Hematopoietic multipotent progenitor cell treated with erythropoietin and hydrocortisone succinate and interleukin-3 and kit ligand, for 15 days (in vitro differentiated cells): ENCODE measurements around the gene AKT3.

ENCODE experiments used
- DNase-seq: peaks from one replicate; pipeline ENCODE4 v3.0.0-alpha.2; 2015; ENCODE audit warnings: low spot score

Gene AKT3

GRCh38 chr1:243553090-243553489 lies 297.0 kb downstream of the AKT3 start:
- DNase-seq: no peak

- no peak for DNase-seq
Measured at GRCh38 chr1:243550276-243550675, 299.8 kb downstream of the AKT3 start.

- DNase-seq: no peak
Measured at GRCh38 chr1:243549791-243550190, 300.3 kb downstream of the AKT3 start.

GRCh38 chr1:243549108-243549507 lies 300.9 kb downstream of the AKT3 start:
- no peak for DNase-seq

GRCh38 chr1:243548516-243548915 lies 301.5 kb downstream of the AKT3 start:
- DNase-seq: no peak

- DNase-seq: no peak
Measured at GRCh38 chr1:243547891-243548290, 302.2 kb downstream of the AKT3 start.

- no peak for DNase-seq
Measured at GRCh38 chr1:243546457-243546856, 303.6 kb downstream of the AKT3 start.

- DNase-seq: no peak
Measured at GRCh38 chr1:243543501-243543900, 306.5 kb downstream of the AKT3 start.

GRCh38 chr1:243542739-243543415 lies 307.2 kb downstream of the AKT3 start:
- DNase-seq: no peak

- no peak for DNase-seq
Measured at GRCh38 chr1:243539636-243540035, 310.4 kb downstream of the AKT3 start.

GRCh38 chr1:243535014-243535413 lies 315.0 kb downstream of the AKT3 start:
- no peak for DNase-seq

- no peak for DNase-seq
Measured at GRCh38 chr1:243529512-243529911, 320.5 kb downstream of the AKT3 start.

GRCh38 chr1:243528459-243529121 lies 321.5 kb downstream of the AKT3 start:
- no peak for DNase-seq

- no peak for DNase-seq
Measured at GRCh38 chr1:243526180-243526579, 323.9 kb downstream of the AKT3 start.

- DNase-seq: no peak
Measured at GRCh38 chr1:243525085-243525487, 325.0 kb downstream of the AKT3 start.

- DNase-seq: no peak
Measured at GRCh38 chr1:243523766-243524165, 326.3 kb downstream of the AKT3 start.

GRCh38 chr1:243520831-243521230 lies 329.2 kb downstream of the AKT3 start:
- no peak for DNase-seq

GRCh38 chr1:243514927-243515326 lies 335.1 kb downstream of the AKT3 start:
- DNase-seq: no peak

- no peak for DNase-seq
Measured at GRCh38 chr1:243513726-243514491, 336.1 kb downstream of the AKT3 start.

- no peak for DNase-seq
Measured at GRCh38 chr1:243510928-243511327, 339.1 kb downstream of the AKT3 start.

- DNase-seq: no peak
Measured at GRCh38 chr1:243508943-243509342, 341.1 kb downstream of the AKT3 start.

GRCh38 chr1:243508303-243508713 lies 341.7 kb downstream of the AKT3 start:
- DNase-seq: no peak

- no peak for DNase-seq
Measured at GRCh38 chr1:243507672-243508302, 342.3 kb downstream of the AKT3 start.
